Astrocyte of the hippocampus (primary cell): ENCODE measurements around the gene PACSIN1.
A peak's percentile ranks its signal among the peaks of the same experiment; 100 is the strongest.

ENCODE experiments used
- DNase-seq: peaks from one replicate; pipeline ENCODE4 v3.0.0; 2011; ENCODE audit warnings: low read depth, low spot score

Gene PACSIN1

GRCh38 chr6:34527751-34528670 is 62.1 kb downstream of the PACSIN1 start:
- DNase-seq: no peak

- DNase-seq: no peak
These were observed 63.3 kb downstream of the PACSIN1 start for GRCh38 chr6:34528996-34529664.

GRCh38 chr6:34529665-34530327 is 63.9 kb downstream of the PACSIN1 start:
- DNase-seq: peak; percentile 63

- DNase-seq: no peak
These were observed 65.0 kb downstream of the PACSIN1 start for GRCh38 chr6:34530753-34531365.

- DNase-seq: peak; percentile 67
These were observed 65.8 kb downstream of the PACSIN1 start for GRCh38 chr6:34531580-34532201.

- no peak for DNase-seq
These were observed 66.4 kb downstream of the PACSIN1 start for GRCh38 chr6:34532230-34532629.

GRCh38 chr6:34534146-34534545 is 68.3 kb downstream of the PACSIN1 start:
- no peak for DNase-seq

- DNase-seq: no peak
These were observed 68.8 kb downstream of the PACSIN1 start for GRCh38 chr6:34534656-34535055.

- DNase-seq: no peak
These were observed 69.3 kb downstream of the PACSIN1 start for GRCh38 chr6:34535199-34535598.

GRCh38 chr6:34535646-34536045 is 69.8 kb downstream of the PACSIN1 start:
- no peak for DNase-seq

- DNase-seq: peak; percentile 49
These were observed 70.5 kb downstream of the PACSIN1 start for GRCh38 chr6:34536251-34536958.

GRCh38 chr6:34536959-34537848 is 71.3 kb downstream of the PACSIN1 start:
- no peak for DNase-seq

GRCh38 chr6:34537922-34538550 is 72.2 kb downstream of the PACSIN1 start:
- DNase-seq: no peak

GRCh38 chr6:34538581-34538980 is 72.7 kb downstream of the PACSIN1 start:
- no peak for DNase-seq

- no peak for DNase-seq
These were observed 73.3 kb downstream of the PACSIN1 start for GRCh38 chr6:34539181-34539580.

- DNase-seq: no peak
These were observed 74.3 kb downstream of the PACSIN1 start for GRCh38 chr6:34540222-34540621.

- DNase-seq: no peak
These were observed 75.0 kb downstream of the PACSIN1 start for GRCh38 chr6:34540841-34541240.

- DNase-seq: peak; percentile 41
These were observed 77.5 kb downstream of the PACSIN1 start for GRCh38 chr6:34543421-34543820.

- no peak for DNase-seq
These were observed 78.3 kb downstream of the PACSIN1 start for GRCh38 chr6:34544052-34544604.
